Panc1 (cell line): ENCODE data around the gene G0S2. TPM values are rescaled to one million over a fixed set of nuclear protein-coding genes. Genes with fewer than 3 reads are reported as not detected.

Source experiments
- ATAC-seq: fragments of 200-7000 bp; cut with Tn5 transposase; 2 replicates; pipeline ENCODE4 v1.9.1; 2020; ENCODE audit warnings: mild to moderate bottlenecking, moderate library complexity
- BruUV-seq: library from RNA; stranded (reverse); fragments of 400-500 nt; replicated peaks from 2 replicates; lab custom pipeline; 2021; lab: Mats Ljungman, UMichigan
- CTCF ChIA-PET: fragments of 300-600 bp; sonication (Branson Sonifier 250); formaldehyde crosslinking; loops from one replicate; lab custom pipeline; 2022; ENCODE audit warnings: antibody characterized with exemption; lab: Charles Lee
- POLR2A ChIA-PET: fragments of 300-600 bp; sonication (Branson Sonifier 250); formaldehyde crosslinking; loops from one replicate; lab custom pipeline; 2022; ENCODE audit warnings: antibody characterized with exemption; lab: Charles Lee
- DNase-seq: peaks from one replicate; pipeline ENCODE4 v3.0.0-alpha.2; 2010; ENCODE audit warnings: low read depth, low spot score
- H3K27ac ChIP-seq: 2 replicates; pipeline ENCODE4 v1.5.1; 2011; ENCODE audit warnings: mild to moderate bottlenecking, low read length, inconsistent platforms
- H3K27me3 ChIP-seq: fragments of 200-500 bp; sonication (Bioruptor generic); 2 replicates; pipeline ENCODE4 v1.6.0; 2014; ENCODE audit warnings: low read length, inconsistent platforms; ENCODE audit not compliant: control insufficient read depth, insufficient read depth
- H3K36me3 ChIP-seq: fragments of 200-500 bp; sonication (Bioruptor generic); 2 replicates; pipeline ENCODE4 v1.5.1; 2014; ENCODE audit warnings: inconsistent platforms, mild to moderate bottlenecking, low read length, moderate library complexity; ENCODE audit not compliant: control insufficient read depth, insufficient read depth
- H3K4me1 ChIP-seq: 2 replicates; pipeline ENCODE4 v1.5.1; 2011; ENCODE audit warnings: inconsistent platforms, mild to moderate bottlenecking, low read length, moderate library complexity; ENCODE audit not compliant: control insufficient read depth, insufficient read depth
- H3K4me3 ChIP-seq, 2 experiments: 2 replicates each; pipeline ENCODE4 v1.5.1; 2011 to 2012; ENCODE audit warnings: low read depth in 2 of 2, low read length in 2 of 2, mild to moderate bottlenecking in 2 of 2, inconsistent platforms in 1 of 2, moderate library complexity in 1 of 2
- H3K9me3 ChIP-seq: fragments of 200-500 bp; sonication (Bioruptor generic); 2 replicates; pipeline ENCODE4 v1.5.1; 2014; ENCODE audit warnings: low read depth, mild to moderate bottlenecking, inconsistent platforms, low read length, moderate library complexity; ENCODE audit not compliant: control insufficient read depth, insufficient read depth
- CTCF ChIP-seq: fragments of 450-650 bp; IDR thresholded peaks from 2 replicates; pipeline ENCODE4 v1.5.1; 2017; ENCODE audit warnings: mild to moderate bottlenecking
- POLR2AphosphoS5 ChIP-seq: IDR thresholded peaks from 2 replicates; pipeline ENCODE4 v1.6.1; 2012; ENCODE audit warnings: mild to moderate bottlenecking, low read depth, low read length, moderate library complexity
- SIN3A ChIP-seq: IDR thresholded peaks from 2 replicates; pipeline ENCODE4 v1.6.1; 2012; ENCODE audit warnings: low read depth, mild to moderate bottlenecking, low read length, moderate library complexity, borderline replicate concordance; ENCODE audit not compliant: insufficient read depth
- TCF7L2 ChIP-seq: IDR thresholded peaks from 2 replicates; pipeline ENCODE4 v1.6.1; 2011; ENCODE audit warnings: mild to moderate bottlenecking, low read depth, low read length, inconsistent platforms
- in situ Hi-C: cut with HindIII; loops from 2 replicates; pipeline ENCODE4 v1.10.0; 2016; ENCODE audit warnings: low sequenced_read_pairs, low pct_unique_long_range_greater_than_20kb
- intact Hi-C: fragments of 100-400 bp; cut with micrococcal nuclease; formaldehyde crosslinking; loops from one replicate; pipeline ENCODE4 v1.10.0; 2022; ENCODE audit not compliant: unreplicated experiment
- total RNA-seq: library from RNA; stranded (reverse); gene quantifications from one replicate; pipeline ENCODE4 v1.2.1, GENCODE V29; 2021; ENCODE audit not compliant: unreplicated experiment
- TF ChIP-seq, protein P1 (sequence below), 2 experiments: IDR thresholded peaks; 2 replicates each; pipeline ENCODE4 v1.6.1; 2011 to 2012; ENCODE audit warnings: low read depth in 2 of 2, control low read depth in 1 of 2, low read length in 1 of 2, mild to moderate bottlenecking in 1 of 2, moderate library complexity in 1 of 2; ENCODE audit not compliant: insufficient read depth in 1 of 2

G0S2 gene
- total RNA-seq, 1 experiment from 2014 or later: 2.5 TPM

- no peak for ATAC-seq
- H3K36me3 ChIP-seq: no peaks in the 10 kb centered on the region
- POLR2A ChIA-PET: no interaction called here
- H3K27me3 ChIP-seq: no peaks in the 10 kb centered on the region; the same call in 1 of the 2 replicates
- TF ChIP-seq POLR2AphosphoS5 (no peak), SIN3A (no peak), CTCF (no peak), TCF7L2 (no peak)
- TF ChIP-seq, protein P1, sequence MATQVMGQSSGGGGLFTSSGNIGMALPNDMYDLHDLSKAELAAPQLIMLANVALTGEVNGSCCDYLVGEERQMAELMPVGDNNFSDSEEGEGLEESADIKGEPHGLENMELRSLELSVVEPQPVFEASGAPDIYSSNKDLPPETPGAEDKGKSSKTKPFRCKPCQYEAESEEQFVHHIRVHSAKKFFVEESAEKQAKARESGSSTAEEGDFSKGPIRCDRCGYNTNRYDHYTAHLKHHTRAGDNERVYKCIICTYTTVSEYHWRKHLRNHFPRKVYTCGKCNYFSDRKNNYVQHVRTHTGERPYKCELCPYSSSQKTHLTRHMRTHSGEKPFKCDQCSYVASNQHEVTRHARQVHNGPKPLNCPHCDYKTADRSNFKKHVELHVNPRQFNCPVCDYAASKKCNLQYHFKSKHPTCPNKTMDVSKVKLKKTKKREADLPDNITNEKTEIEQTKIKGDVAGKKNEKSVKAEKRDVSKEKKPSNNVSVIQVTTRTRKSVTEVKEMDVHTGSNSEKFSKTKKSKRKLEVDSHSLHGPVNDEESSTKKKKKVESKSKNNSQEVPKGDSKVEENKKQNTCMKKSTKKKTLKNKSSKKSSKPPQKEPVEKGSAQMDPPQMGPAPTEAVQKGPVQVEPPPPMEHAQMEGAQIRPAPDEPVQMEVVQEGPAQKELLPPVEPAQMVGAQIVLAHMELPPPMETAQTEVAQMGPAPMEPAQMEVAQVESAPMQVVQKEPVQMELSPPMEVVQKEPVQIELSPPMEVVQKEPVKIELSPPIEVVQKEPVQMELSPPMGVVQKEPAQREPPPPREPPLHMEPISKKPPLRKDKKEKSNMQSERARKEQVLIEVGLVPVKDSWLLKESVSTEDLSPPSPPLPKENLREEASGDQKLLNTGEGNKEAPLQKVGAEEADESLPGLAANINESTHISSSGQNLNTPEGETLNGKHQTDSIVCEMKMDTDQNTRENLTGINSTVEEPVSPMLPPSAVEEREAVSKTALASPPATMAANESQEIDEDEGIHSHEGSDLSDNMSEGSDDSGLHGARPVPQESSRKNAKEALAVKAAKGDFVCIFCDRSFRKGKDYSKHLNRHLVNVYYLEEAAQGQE (IDR thresholded peaks at IDR 0.05; ENCODE audit: insufficient read depth in 1 of 2, low read depth in 2 of 2, low read length in 1 of 2): no peak
- intact Hi-C loops: no loop called here
- no peak overlapping the region for H3K4me3 ChIP-seq
- no peaks in the 10 kb centered on the region for H3K4me1 ChIP-seq
- CTCF ChIA-PET: no interaction called here
- H3K27ac ChIP-seq: no peak overlapping the region
- in situ Hi-C loops: no loop called here
- BruUV-seq: no TSS peak
- no peak for DNase-seq
- no peaks in the 10 kb centered on the region for H3K9me3 ChIP-seq
Observed at GRCh38 chr1:209667708-209668107, 7.5 kb upstream of the G0S2 start.

GRCh38 chr1:209670441-209671082 lies 4.7 kb upstream of the G0S2 start:
- ATAC-seq (no peak), DNase-seq (no peak)
- H3K27me3 ChIP-seq: peaks cover 8% of the 10 kb centered on the region
- no peaks in the 10 kb centered on the region for H3K4me1 ChIP-seq
- no peaks in the 10 kb centered on the region for H3K9me3 ChIP-seq
- H3K4me3 ChIP-seq: no peak overlapping the region
- CTCF ChIA-PET: no interaction called here
- TF ChIP-seq TCF7L2 (no peak), SIN3A (no peak)
- no TSS peak for BruUV-seq
- POLR2A ChIA-PET: no interaction called here
- intact Hi-C loops: no loop called here
- no peaks in the 10 kb centered on the region for H3K36me3 ChIP-seq
- H3K27ac ChIP-seq: no peak overlapping the region
- in situ Hi-C loops: no loop called here
